ENCODE data around the gene ODAD2. TPM values are rescaled to one million over a fixed set of nuclear protein-coding genes. Genes with fewer than 3 reads are reported as not detected.

Gene ODAD2
- total RNA-seq, 1 experiment from 2014 or later = 20.4 TPM

DNA sequence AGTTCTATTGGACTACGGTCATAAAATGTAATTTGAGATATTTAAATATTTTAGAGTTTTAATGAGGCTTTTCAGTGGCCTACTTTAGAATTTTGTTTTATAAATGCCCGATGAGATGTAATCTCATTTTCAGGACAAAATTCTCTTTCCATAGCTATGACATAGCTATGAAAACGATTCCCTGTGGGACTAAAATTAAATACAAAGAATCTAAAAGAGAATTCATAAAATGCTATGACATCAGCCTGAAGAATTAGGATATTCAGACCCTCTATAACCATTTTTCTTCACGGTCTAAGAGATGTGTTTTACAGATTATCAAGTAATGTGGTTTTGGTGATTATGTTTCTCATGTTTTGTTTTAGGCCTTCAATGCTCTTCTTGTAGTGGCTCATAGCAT is 48.2 kb upstream of the ODAD2 start (continued):
- TF ChIP-seq, protein P1, sequence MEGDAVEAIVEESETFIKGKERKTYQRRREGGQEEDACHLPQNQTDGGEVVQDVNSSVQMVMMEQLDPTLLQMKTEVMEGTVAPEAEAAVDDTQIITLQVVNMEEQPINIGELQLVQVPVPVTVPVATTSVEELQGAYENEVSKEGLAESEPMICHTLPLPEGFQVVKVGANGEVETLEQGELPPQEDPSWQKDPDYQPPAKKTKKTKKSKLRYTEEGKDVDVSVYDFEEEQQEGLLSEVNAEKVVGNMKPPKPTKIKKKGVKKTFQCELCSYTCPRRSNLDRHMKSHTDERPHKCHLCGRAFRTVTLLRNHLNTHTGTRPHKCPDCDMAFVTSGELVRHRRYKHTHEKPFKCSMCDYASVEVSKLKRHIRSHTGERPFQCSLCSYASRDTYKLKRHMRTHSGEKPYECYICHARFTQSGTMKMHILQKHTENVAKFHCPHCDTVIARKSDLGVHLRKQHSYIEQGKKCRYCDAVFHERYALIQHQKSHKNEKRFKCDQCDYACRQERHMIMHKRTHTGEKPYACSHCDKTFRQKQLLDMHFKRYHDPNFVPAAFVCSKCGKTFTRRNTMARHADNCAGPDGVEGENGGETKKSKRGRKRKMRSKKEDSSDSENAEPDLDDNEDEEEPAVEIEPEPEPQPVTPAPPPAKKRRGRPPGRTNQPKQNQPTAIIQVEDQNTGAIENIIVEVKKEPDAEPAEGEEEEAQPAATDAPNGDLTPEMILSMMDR (IDR thresholded peaks at IDR 0.05 in 2 of 3, conservative IDR thresholded peaks at IDR 0.05 in 1 of 3; ENCODE audit: borderline replicate concordance in 1 of 3, insufficient read depth in 1 of 3, low read depth in 2 of 3, low read length in 2 of 3) = no peak

GRCh38 chr10:28046579-28046978 is 47.7 kb upstream of the ODAD2 start:
- Histone ChIP-seq H3K79me2 (ENCODE audit: insufficient read depth, low read length) (no peaks in the 10 kb centered on the region), H4K20me1 (ENCODE audit: insufficient read depth) (no peaks in the 10 kb centered on the region), H3K36me3 (ENCODE audit: control insufficient read depth in 1 of 2, insufficient read depth in 2 of 2, low read length in 2 of 2) (no peaks in the 10 kb centered on the region; a peak in 1 of 4 replicates), H3K9me2 (ENCODE audit: insufficient read depth) (no peaks in the 10 kb centered on the region), H2AFZ (ENCODE audit: low read depth, low read length, poor library complexity, severe bottlenecking) (no peak overlapping the region), H3K9ac (ENCODE audit: low read length) (no peak overlapping the region), H3K9me3 (ENCODE audit: control insufficient read depth in 1 of 2, insufficient read depth in 1 of 2, low read depth in 1 of 2, low read length in 2 of 2) (no peaks in the 10 kb centered on the region), H3K27me3 (ENCODE audit: insufficient read depth, low read length) (no peaks in the 10 kb centered on the region), H3K4me2 (ENCODE audit: low read length) (no peak overlapping the region), H3K4me3 (replicated peaks in 1 of 2; ENCODE audit: low read depth in 1 of 2, low read length in 2 of 2) (no peak overlapping the region), H3K4me1 (ENCODE audit: control insufficient read depth in 1 of 2, insufficient read depth in 2 of 2, low read length in 2 of 2) (peaks cover 6 to 9% of the 10 kb centered on the region in 2 experiments; a peak in 2 of 4 replicates), H3K27ac (ENCODE audit: low read depth, low read length) (no peak overlapping the region)
- intact Hi-C loops (cut with micrococcal nuclease) = no loop called here
- DNase-seq (ENCODE audit: low read depth, low spot score) (no peak), ATAC-seq (no peak)
- ChIA-PET RAD21 (ENCODE audit: low non-redundant PET in 1 of 2, low total read pairs in 2 of 2, uncharacterized antibody in 2 of 2, unreplicated experiment in 2 of 2) (no interaction called here), CTCF (no interaction called here), POLR2A (no interaction called here)
- no TSS peak for BruUV-seq (replicated peaks)
- TF ChIP-seq CEBPB (IDR thresholded peaks at IDR 0.05; ENCODE audit: low read depth) = no peak
- TF ChIP-seq SIN3A (IDR thresholded peaks at IDR 0.05; ENCODE audit: low read depth) = no peak
- no peak for TF ChIP-seq RAD21 (IDR thresholded peaks at IDR 0.05; ENCODE audit: low read depth)
- no peak for TF ChIP-seq EZH2phosphoT487 (IDR thresholded peaks at IDR 0.05; ENCODE audit: borderline replicate concordance)
- TF ChIP-seq, protein P1 (IDR thresholded peaks at IDR 0.05 in 2 of 3, conservative IDR thresholded peaks at IDR 0.05 in 1 of 3; ENCODE audit: borderline replicate concordance in 1 of 3, insufficient read depth in 1 of 3, low read depth in 2 of 3, low read length in 2 of 3) = no peak
- no peak for TF ChIP-seq SP1 (IDR thresholded peaks at IDR 0.05; ENCODE audit: low read depth)
- TF ChIP-seq, protein P2, sequence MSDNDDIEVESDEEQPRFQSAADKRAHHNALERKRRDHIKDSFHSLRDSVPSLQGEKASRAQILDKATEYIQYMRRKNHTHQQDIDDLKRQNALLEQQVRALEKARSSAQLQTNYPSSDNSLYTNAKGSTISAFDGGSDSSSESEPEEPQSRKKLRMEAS (IDR thresholded peaks at IDR 0.05) = no peak
- TF ChIP-seq TCF7L2 (IDR thresholded peaks at IDR 0.05; ENCODE audit: borderline replicate concordance, extremely low read depth, insufficient read depth, insufficient read length) = no peak
- TF ChIP-seq ATF3 (IDR thresholded peaks at IDR 0.05) = no peak
- no peak for TF ChIP-seq POLR2AphosphoS5 (IDR thresholded peaks at IDR 0.05; ENCODE audit: low read depth, low read length)
- TF ChIP-seq SRF (IDR thresholded peaks at IDR 0.05; ENCODE audit: low read depth) = no peak
- no peak for TF ChIP-seq CBX3 (IDR thresholded peaks at IDR 0.05; ENCODE audit: low read depth)
- no peak for TF ChIP-seq YY1 (IDR thresholded peaks at IDR 0.05; ENCODE audit: extremely low read depth, insufficient replicate concordance, low read depth, low read length)
- TF ChIP-seq ELF1 (IDR thresholded peaks at IDR 0.05; ENCODE audit: borderline replicate concordance, low read depth) = no peak
- TF ChIP-seq ZFX (IDR thresholded peaks at IDR 0.05) = no peak
- no peak for TF ChIP-seq EZH2 (IDR thresholded peaks at IDR 0.05)

Data from HCT116 (cell line).